Kidney epithelial cell (primary cell): ENCODE results near the gene CEP152. TPM values are rescaled to one million over a fixed set of nuclear protein-coding genes. Genes with fewer than 3 reads are reported as not detected.

Experiments used
- DNase-seq: peaks from one replicate; pipeline ENCODE4 v3.0.0-alpha.2; 2010; ENCODE audit warnings: low read depth
- H3K27me3 ChIP-seq: 2 replicates; pipeline ENCODE4 v1.6.0; 2011; ENCODE audit warnings: low read length; ENCODE audit not compliant: control insufficient read depth, insufficient read depth
- H3K36me3 ChIP-seq: 2 replicates; pipeline ENCODE4 v1.5.1; 2011; ENCODE audit warnings: low read length; ENCODE audit not compliant: control insufficient read depth, insufficient read depth
- H3K4me3 ChIP-seq: 2 replicates; pipeline ENCODE4 v1.5.1; 2011; ENCODE audit warnings: low read depth, mild to moderate bottlenecking, control low read depth, low read length
- total RNA-seq: library from RNA; depleted of rRNA; stranded (reverse); fragments of >200 nt; gene quantifications from 2 replicates; pipeline ENCODE4 v1.2.3, GENCODE V29; 2015
- TF ChIP-seq, protein P1 (sequence below): IDR thresholded peaks from 2 replicates; pipeline ENCODE4 v1.5.1; 2011; ENCODE audit warnings: mild to moderate bottlenecking, moderate library complexity, low read length, control low read depth, inconsistent platforms; ENCODE audit not compliant: insufficient read depth, poor library complexity, severe bottlenecking

The CEP152 gene
- total RNA-seq, 1 donor from 2014 or later: 3.2 TPM

DNA sequence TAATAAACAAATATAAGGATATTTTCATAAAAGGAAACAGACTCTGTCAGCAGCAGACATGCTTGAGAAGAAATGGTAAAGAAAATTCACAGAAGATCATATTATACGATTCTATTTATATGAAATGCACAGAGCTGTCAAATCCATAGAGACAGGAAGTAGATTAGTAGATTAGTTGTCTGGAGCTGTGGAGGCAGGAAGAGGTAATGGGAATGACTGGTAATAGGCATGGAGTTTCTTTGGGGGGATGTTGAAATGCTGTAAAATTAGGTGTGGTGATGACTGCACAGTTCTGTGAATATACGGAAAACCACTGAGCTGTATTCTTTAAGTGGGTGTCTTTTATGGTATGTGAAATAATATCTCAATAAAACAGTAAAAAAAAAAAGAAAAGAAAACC is 35.3 kb downstream of the CEP152 start:
- no peaks in the 10 kb centered on the region for H3K27me3 ChIP-seq
- TF ChIP-seq, protein P1, sequence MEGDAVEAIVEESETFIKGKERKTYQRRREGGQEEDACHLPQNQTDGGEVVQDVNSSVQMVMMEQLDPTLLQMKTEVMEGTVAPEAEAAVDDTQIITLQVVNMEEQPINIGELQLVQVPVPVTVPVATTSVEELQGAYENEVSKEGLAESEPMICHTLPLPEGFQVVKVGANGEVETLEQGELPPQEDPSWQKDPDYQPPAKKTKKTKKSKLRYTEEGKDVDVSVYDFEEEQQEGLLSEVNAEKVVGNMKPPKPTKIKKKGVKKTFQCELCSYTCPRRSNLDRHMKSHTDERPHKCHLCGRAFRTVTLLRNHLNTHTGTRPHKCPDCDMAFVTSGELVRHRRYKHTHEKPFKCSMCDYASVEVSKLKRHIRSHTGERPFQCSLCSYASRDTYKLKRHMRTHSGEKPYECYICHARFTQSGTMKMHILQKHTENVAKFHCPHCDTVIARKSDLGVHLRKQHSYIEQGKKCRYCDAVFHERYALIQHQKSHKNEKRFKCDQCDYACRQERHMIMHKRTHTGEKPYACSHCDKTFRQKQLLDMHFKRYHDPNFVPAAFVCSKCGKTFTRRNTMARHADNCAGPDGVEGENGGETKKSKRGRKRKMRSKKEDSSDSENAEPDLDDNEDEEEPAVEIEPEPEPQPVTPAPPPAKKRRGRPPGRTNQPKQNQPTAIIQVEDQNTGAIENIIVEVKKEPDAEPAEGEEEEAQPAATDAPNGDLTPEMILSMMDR: no peak
- H3K36me3 ChIP-seq: no peaks in the 10 kb centered on the region
- no peak for DNase-seq
- H3K4me3 ChIP-seq: no peak overlapping the region

DNA sequence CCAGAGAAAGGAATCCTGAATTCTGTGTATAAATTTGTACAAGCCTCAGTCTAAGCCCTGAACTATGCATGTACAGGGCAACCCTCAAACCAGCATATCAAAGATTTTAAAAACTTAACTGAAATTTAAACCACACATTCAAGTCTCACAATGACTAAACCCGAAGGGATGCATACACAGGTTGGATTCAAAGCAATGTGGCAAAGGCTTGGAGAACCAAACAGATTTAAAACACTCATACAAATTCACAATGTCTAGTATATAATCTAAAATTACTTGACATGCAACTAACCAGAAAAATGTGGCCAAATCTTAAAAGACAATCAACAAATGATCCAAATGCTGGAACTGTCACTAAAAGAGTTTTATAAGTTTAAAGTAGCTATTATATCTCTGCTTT is 36.4 kb downstream of the CEP152 start:
- Histone ChIP-seq H3K36me3 (no peaks in the 10 kb centered on the region), H3K4me3 (no peak overlapping the region), H3K27me3 (no peaks in the 10 kb centered on the region)
- TF ChIP-seq, protein P1: no peak
- no peak for DNase-seq

DNA sequence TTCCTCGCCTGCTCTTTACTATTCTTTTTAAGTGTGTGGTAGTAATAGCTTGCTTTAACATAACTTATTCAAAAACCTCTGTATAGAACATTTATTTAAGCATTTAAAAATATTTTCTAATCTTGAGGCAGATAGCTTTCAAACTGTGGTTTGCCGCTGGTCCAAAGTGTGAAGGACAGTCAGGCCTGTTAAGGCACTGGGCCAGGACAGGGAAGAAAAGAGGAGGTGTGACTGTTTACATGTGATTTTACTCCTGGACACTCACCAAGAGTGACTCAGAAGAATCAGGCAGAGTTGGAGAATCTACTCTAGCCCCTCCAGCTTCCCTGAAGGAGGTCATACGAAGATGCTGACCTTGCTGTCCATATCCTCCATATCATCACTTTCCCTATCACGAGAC is 44.7 kb downstream of the CEP152 start:
- no peaks in the 10 kb centered on the region for H3K27me3 ChIP-seq
- TF ChIP-seq, protein P1: no peak
- no peak overlapping the region for H3K4me3 ChIP-seq
- no peaks in the 10 kb centered on the region for H3K36me3 ChIP-seq
- DNase-seq: no peak

- H3K36me3 ChIP-seq: no peaks in the 10 kb centered on the region
- H3K27me3 ChIP-seq: no peaks in the 10 kb centered on the region
- TF ChIP-seq, protein P1: no peak
- no peak overlapping the region for H3K4me3 ChIP-seq
- no peak for DNase-seq
Measured at GRCh38 chr15:48765022-48765421, 45.8 kb downstream of the CEP152 start.

GRCh38 chr15:48761393-48762158 is 49.3 kb downstream of the CEP152 start:
- DNase-seq: no peak
- TF ChIP-seq, protein P1: no peak
- Histone ChIP-seq H3K36me3 (no peaks in the 10 kb centered on the region), H3K27me3 (no peaks in the 10 kb centered on the region), H3K4me3 (no peak overlapping the region)

- Histone ChIP-seq H3K36me3 (no peaks in the 10 kb centered on the region), H3K27me3 (no peaks in the 10 kb centered on the region), H3K4me3 (no peak overlapping the region)
- TF ChIP-seq, protein P1: no peak
- no peak for DNase-seq
Measured at GRCh38 chr15:48759921-48760320, 50.9 kb downstream of the CEP152 start.
